T-cell (primary cell): Measurements from ENCODE around the gene CAMTA2. TPM values are rescaled to one million over a fixed set of nuclear protein-coding genes. Genes with fewer than 3 reads are reported as not detected.

ENCODE experiments used
- ATAC-seq, 4 experiments: fragments of 200-7000 bp in 3 of 4; fragments of 150-1000 bp in 1 of 4; cut with Tn5 transposase; replicated peaks in 1 of 4; 1 replicate in 3 of 4; 2 replicates in 1 of 4; pipeline ENCODE4 v1.10.0; 2021; ENCODE audit warnings: moderate library complexity in 3 of 4, mild to moderate bottlenecking in 2 of 4, moderate number of reproducible peaks in 1 of 4
- CTCF ChIA-PET, 2 donors: fragments of 300-600 bp; sonication (Branson Sonifier 250); formaldehyde crosslinking; loops; one replicate each; lab custom pipeline; 2022; ENCODE audit warnings: antibody characterized with exemption in 2 of 2; lab: Charles Lee
- POLR2A ChIA-PET, 2 donors: fragments of 300-600 bp; sonication (Branson Sonifier 250); formaldehyde crosslinking; loops; one replicate each; lab custom pipeline; 2022; ENCODE audit warnings: antibody characterized with exemption in 2 of 2; lab: Charles Lee
- DNase-seq, 35 experiments: peaks; one replicate each; pipeline versions ENCODE4 v3.0.0 to v3.0.0-alpha.2; 2013 to 2023
- H3K27ac ChIP-seq: one replicate; pipeline ENCODE4 v1.5.1; 2013; ENCODE audit warnings: low read length
- H3K27me3 ChIP-seq, 2 experiments: replicated peaks in 1 of 2; 1 replicate in 1 of 2; 2 replicates in 1 of 2; pipeline versions ENCODE4 v1.6.1 to v1.7.0; 2013; ENCODE audit warnings: low read length in 1 of 2, mixed read lengths in 1 of 2; ENCODE audit not compliant: control insufficient read depth in 2 of 2, insufficient read depth in 2 of 2; ENCODE audit errors: extremely low read depth in 1 of 2
- H3K36me3 ChIP-seq, 2 donors: 1 replicate in 1 of 2; 2 replicates in 1 of 2; pipeline versions ENCODE4 v1.6.1 to v1.7.0; 2013; ENCODE audit warnings: low read length in 1 of 2; ENCODE audit not compliant: control insufficient read depth in 2 of 2, insufficient read depth in 1 of 2; ENCODE audit errors: extremely low read depth in 1 of 2
- H3K4me1 ChIP-seq, 2 experiments: 1 replicate in 1 of 2; 2 replicates in 1 of 2; pipeline versions ENCODE4 v1.6.1 to v1.7.0; 2013; ENCODE audit warnings: low read length in 2 of 2, mixed read lengths in 1 of 2; ENCODE audit not compliant: insufficient read depth in 2 of 2, control insufficient read depth in 1 of 2; ENCODE audit errors: extremely low read depth in 1 of 2
- H3K4me3 ChIP-seq, 2 donors: 1 replicate in 1 of 2; 2 replicates in 1 of 2; pipeline versions ENCODE4 v1.5.1 to v1.7.0; 2013; ENCODE audit warnings: mild to moderate bottlenecking in 2 of 2, low read length in 1 of 2, moderate library complexity in 1 of 2; ENCODE audit not compliant: control insufficient read depth in 1 of 2; ENCODE audit errors: extremely low read depth in 1 of 2
- H3K9me3 ChIP-seq: 2 replicates; pipeline ENCODE4 v1.7.0; 2013
- H3K27ac Mint-ChIP-seq, 2 donors: one replicate each; pipeline ENCODE4 v1.8.0; 2020 to 2021; ENCODE audit warnings: mild to moderate bottlenecking in 2 of 2, mixed read lengths in 2 of 2
- H3K27me3 Mint-ChIP-seq, 2 donors: one replicate each; pipeline ENCODE4 v1.8.0; 2021 to 2022; ENCODE audit warnings: mixed read lengths in 2 of 2
- H3K36me3 Mint-ChIP-seq: one replicate; pipeline ENCODE4 v1.8.0; 2021; ENCODE audit warnings: mixed read lengths
- H3K4me1 Mint-ChIP-seq, 3 donors: one replicate each; pipeline ENCODE4 v1.8.0; 2020 to 2022; ENCODE audit warnings: mixed read lengths in 3 of 3, mild to moderate bottlenecking in 1 of 3
- H3K4me3 Mint-ChIP-seq, 3 donors: one replicate each; pipeline ENCODE4 v1.8.0; 2020 to 2022; ENCODE audit warnings: mild to moderate bottlenecking in 3 of 3, mixed read lengths in 3 of 3, moderate library complexity in 3 of 3
- H3K9me3 Mint-ChIP-seq, 3 donors: one replicate each; pipeline ENCODE4 v1.8.0; 2020 to 2022; ENCODE audit warnings: mixed read lengths in 3 of 3
- WGBS: methylation state at CpG from one replicate; pipeline ENCODE4 v1.1.5; 2013; ENCODE audit warnings: missing lambda C conversion rate; ENCODE audit not compliant: insufficient coverage; 5-methylcytosine and 5-hydroxymethylcytosine counted together
- total RNA-seq, 35 experiments: library from RNA in 6 of 35; stranded (reverse) in 6 of 35; fragments of 120-200 nt in 1 of 35; gene quantifications; one replicate each; pipeline versions ENCODE4 v1.2.1 to v1.2.4 and lab custom pipeline; 2013 to 2026

CAMTA2 gene
- total RNA-seq, 5 donors from 2014 or later (not counting 1 experiment from before 2014, with no cell fraction given), result 59.8 to 82.8 (median 72.0) TPM

GRCh38 chr17:4998027-4998731, 10.7 kb upstream of the CAMTA2 start:
- POLR2A ChIA-PET, result no interaction called here
- Mint-ChIP-seq H3K36me3 (peaks cover 19% of the 10 kb centered on the region), H3K4me3 (peak overlapping the region; percentile 75 to 88 (median 81)), H3K9me3 (no peaks in the 10 kb centered on the region), H3K27ac (peak overlapping the region; percentile 48 to 52), H3K27me3 (no peaks in the 10 kb centered on the region), H3K4me1 (peaks cover 24 to 31% (median 26%) of the 10 kb centered on the region in 3 donors)
- ATAC-seq (peak in 1 of 4 experiments; percentile 10), DNase-seq (peak in 4 of 35 experiments; percentile 14 to 20 (median 16))
- peaks cover 4 to 6% of the 10 kb centered on the region in 2 donors for H3K36me3 ChIP-seq
- H3K9me3 ChIP-seq, result no peaks in the 10 kb centered on the region
- WGBS, result 4% methylated on average over 43 of the region's 55 CpGs
- H3K27me3 ChIP-seq, result peaks cover 0 to 2% of the 10 kb centered on the region in 2 experiments
- peaks cover 11 to 26% of the 10 kb centered on the region in 2 experiments for H3K4me1 ChIP-seq
- H3K27ac ChIP-seq, result no peak overlapping the region
- CTCF ChIA-PET, result interaction anchor here (1.0 to 1.2 kb wide), 2 partner anchors 11 to 13 kb away, joined by 3 to 4 read pairs; no protein-coding TSS in a partner anchor
- H3K4me3 ChIP-seq, result peak overlapping the region; percentile 62 to 70

- no peaks in the 10 kb centered on the region for H3K9me3 ChIP-seq
- peak; percentile 75 to 94 (median 86) for DNase-seq
- peaks cover 2 to 5% of the 10 kb centered on the region in 2 donors for H3K36me3 ChIP-seq
- Mint-ChIP-seq H3K27ac (peak within 1 kb of the TSS; percentile 70 to 82), H3K4me3 (peak within 1 kb of the TSS; percentile 75 to 88 (median 81)), H3K4me1 (peaks cover 24 to 31% (median 26%) of the 10 kb centered on the region in 3 donors), H3K9me3 (no peaks in the 10 kb centered on the region), H3K36me3 (peaks cover 16% of the 10 kb centered on the region), H3K27me3 (no peaks in the 10 kb centered on the region)
- ChIA-PET CTCF (interaction anchor here (0.6 to 1.2 kb wide), 4 partner anchors 11 to 52 kb away, joined by 3 to 4 read pairs (median 4); no protein-coding TSS in a partner anchor), POLR2A (no interaction called here)
- peak within 1 kb of the TSS; percentile 62 to 70 for H3K4me3 ChIP-seq
- under 1% methylated on average over 93 of the region's 93 CpGs for WGBS
- peaks cover 11 to 26% of the 10 kb centered on the region in 2 experiments for H3K4me1 ChIP-seq
- peaks cover 0 to 2% of the 10 kb centered on the region in 2 experiments for H3K27me3 ChIP-seq
- H3K27ac ChIP-seq, result peak within 1 kb of the TSS; percentile 44
- peak; percentile 94 to 99 (median 95) for ATAC-seq
Observed at GRCh38 chr17:4997302-4998026, 10.0 kb upstream of the CAMTA2 start, which contains the start of the genes INCA1 and KIF1C. TSS of gene INCA1 (minus strand) at chr17:4997522. CDS start at chr17:4994437, 3,085 bp downstream. TSS of gene KIF1C (plus strand) at chr17:4997950. CDS start at chr17:5000247, 2,297 bp downstream.

DNA sequence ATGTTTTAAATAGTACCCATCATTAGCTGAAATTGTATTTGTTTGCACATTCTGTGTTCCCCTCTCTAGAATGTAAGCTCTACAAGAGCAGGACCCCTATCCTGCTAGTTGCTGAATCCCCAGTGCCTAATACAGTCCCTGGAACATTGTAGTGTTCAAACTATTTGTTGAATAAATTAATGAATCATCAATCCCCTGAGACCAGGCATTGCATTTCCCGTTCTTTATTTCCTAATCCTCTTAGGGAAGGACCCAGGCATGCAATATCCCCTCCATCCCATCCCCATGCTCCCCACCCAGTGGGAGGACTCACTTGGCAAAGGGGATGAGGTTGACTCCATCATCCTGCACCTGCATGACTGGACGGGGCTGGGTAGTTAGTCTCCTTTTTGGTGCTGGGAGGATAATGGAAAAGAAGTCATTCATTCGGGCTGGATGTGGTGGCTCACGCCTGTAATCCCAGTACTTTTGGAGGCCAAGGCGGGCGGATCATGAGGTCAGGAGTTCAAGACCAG, 6.7 kb upstream of the CAMTA2 start:
- no peak overlapping the region for H3K4me3 Mint-ChIP-seq
- no peaks in the 10 kb centered on the region for H3K36me3 ChIP-seq
- DNase-seq (no peak), ATAC-seq (no peak)
- no peaks in the 10 kb centered on the region for H3K36me3 Mint-ChIP-seq
- H3K9me3 ChIP-seq, result no peaks in the 10 kb centered on the region
- H3K4me3 ChIP-seq, result no peak overlapping the region
- CTCF ChIA-PET, result no interaction called here
- H3K4me1 Mint-ChIP-seq, result peaks cover 22 to 28% (median 23%) of the 10 kb centered on the region in 3 donors
- no CpG with 5 or more reads among the region's 6 CpGs for WGBS
- POLR2A ChIA-PET, result no interaction called here
- peaks cover 9 to 25% of the 10 kb centered on the region in 2 experiments for H3K4me1 ChIP-seq
- H3K27me3 ChIP-seq, result peaks cover 0 to 2% of the 10 kb centered on the region in 2 experiments
- H3K27me3 Mint-ChIP-seq, result no peaks in the 10 kb centered on the region
- no peaks in the 10 kb centered on the region for H3K9me3 Mint-ChIP-seq
- no peak overlapping the region for H3K27ac ChIP-seq
- H3K27ac Mint-ChIP-seq, result no peak overlapping the region

- WGBS, result 2% methylated on average over 24 of the region's 30 CpGs
- POLR2A ChIA-PET, result interaction anchor here in 1 of 2 donors (2.0 kb wide), 1 partner anchor 21 kb away, joined by 7 read pairs; the partner anchor contains the start of gene SPAG7
- H3K36me3 Mint-ChIP-seq, result peaks cover 4% of the 10 kb centered on the region
- H3K9me3 Mint-ChIP-seq, result no peaks in the 10 kb centered on the region
- Histone ChIP-seq H3K4me3 (peak overlapping the region; percentile 70 to 89), H3K27ac (peak overlapping the region; percentile 90), H3K4me1 (peaks cover 9 to 33% of the 10 kb centered on the region in 2 experiments), H3K9me3 (no peaks in the 10 kb centered on the region), H3K36me3 (peaks cover 0 to 5% of the 10 kb centered on the region in 2 donors), H3K27me3 (no peaks in the 10 kb centered on the region)
- CTCF ChIA-PET, result interaction anchor here (0.6 to 1.6 kb wide), 3 partner anchors 21 to 48 kb away, joined by 6 to 7 read pairs (median 7); partner anchors contain the start of genes RNF167 (in 1 of the 2), SLC25A11 (in 1 of the 2) and SPAG7 (in 1 of the 2)
- H3K4me3 Mint-ChIP-seq, result peak overlapping the region; percentile 88 to 92 (median 91)
- H3K27ac Mint-ChIP-seq, result peak overlapping the region; percentile 89 to 96
- ATAC-seq (peak in 3 of 4 experiments; percentile 12 to 17 (median 17)), DNase-seq (no peak)
- H3K27me3 Mint-ChIP-seq, result no peaks in the 10 kb centered on the region
- H3K4me1 Mint-ChIP-seq, result peaks cover 37 to 42% (median 40%) of the 10 kb centered on the region in 3 donors
Observed at GRCh38 chr17:4987767-4988567, 492 bp upstream of the CAMTA2 start.

- H3K9me3 Mint-ChIP-seq, result no peaks in the 10 kb centered on the region
- H3K4me1 ChIP-seq, result peaks cover 9 to 34% of the 10 kb centered on the region in 2 experiments
- peak overlapping the region; percentile 90 for H3K27ac ChIP-seq
- no peaks in the 10 kb centered on the region for H3K27me3 Mint-ChIP-seq
- ChIA-PET CTCF (interaction anchor here (0.5 to 1.6 kb wide), 5 partner anchors 11 to 75 kb away, joined by 3 to 7 read pairs (median 4); partner anchors contain the start of genes INCA1 (in 1 of the 2), KIF1C (in 1 of the 2), RNF167 (in 1 of the 2) and SLC25A11 (in 1 of the 2)), POLR2A (interaction anchor here in 1 of 2 donors (2.0 kb wide), 1 partner anchor 19 kb away, joined by 7 read pairs; the partner anchor contains the start of gene SPAG7)
- H3K27me3 ChIP-seq, result no peaks in the 10 kb centered on the region
- WGBS, result 63% methylated on average over 2 of the region's 5 CpGs
- peaks cover 37 to 47% (median 40%) of the 10 kb centered on the region in 3 donors for H3K4me1 Mint-ChIP-seq
- ATAC-seq (no peak), DNase-seq (no peak)
- H3K4me3 Mint-ChIP-seq, result peak overlapping the region; percentile 88 to 92 (median 91)
- H3K27ac Mint-ChIP-seq, result peak overlapping the region; percentile 88 to 96
- H3K36me3 Mint-ChIP-seq, result peaks cover 13% of the 10 kb centered on the region
- peaks cover 0 to 18% of the 10 kb centered on the region in 2 donors for H3K36me3 ChIP-seq
- H3K4me3 ChIP-seq, result peak overlapping the region; percentile 70 to 89
- H3K9me3 ChIP-seq, result no peaks in the 10 kb centered on the region
Observed at GRCh38 chr17:4986403-4986802, 1.1 kb downstream of the CAMTA2 start.
